Measurements from ENCODE around the gene DIP2B. TPM values are rescaled to one million over a fixed set of nuclear protein-coding genes. Genes with fewer than 3 reads are reported as not detected.
"Not testable (repeated sequence)": the region's sequence is repeated elsewhere in the genome, so short reads cannot be mapped to it uniquely, and the experiment has no call there.

The DIP2B gene
- total RNA-seq, 1 donor from 2014 or later, result 23.1 TPM

GRCh38 chr12:50518090-50518489 is 13.3 kb downstream of the DIP2B start:
- DNase-seq (ENCODE audit: low spot score), result no peak

GRCh38 chr12:50519353-50519752 is 14.6 kb downstream of the DIP2B start:
- DNase-seq (ENCODE audit: low spot score), result no peak

GRCh38 chr12:50520416-50521207 is 15.8 kb downstream of the DIP2B start:
- no peak for DNase-seq (ENCODE audit: low spot score)

- DNase-seq (ENCODE audit: low spot score), result not testable (repeated sequence)
Observed at GRCh38 chr12:50521781-50522180, 17.0 kb downstream of the DIP2B start.

- no peak for DNase-seq (ENCODE audit: low spot score)
Observed at GRCh38 chr12:50523772-50524171, 19.0 kb downstream of the DIP2B start.

- DNase-seq (ENCODE audit: low spot score), result no peak
Observed at GRCh38 chr12:50524621-50525020, 19.8 kb downstream of the DIP2B start.

GRCh38 chr12:50525422-50525821 is 20.6 kb downstream of the DIP2B start:
- no peak for DNase-seq (ENCODE audit: low spot score)

- DNase-seq (ENCODE audit: low spot score), result no peak
Observed at GRCh38 chr12:50527359-50527726, 22.6 kb downstream of the DIP2B start.

- DNase-seq (ENCODE audit: low spot score), result no peak
Observed at GRCh38 chr12:50528800-50529199, 24.0 kb downstream of the DIP2B start.

GRCh38 chr12:50529345-50529744 is 24.6 kb downstream of the DIP2B start:
- DNase-seq (ENCODE audit: low spot score), result no peak

- no peak for DNase-seq (ENCODE audit: low spot score)
Observed at GRCh38 chr12:50530532-50530931, 25.7 kb downstream of the DIP2B start.

- no peak for DNase-seq (ENCODE audit: low spot score)
Observed at GRCh38 chr12:50533203-50533584, 28.4 kb downstream of the DIP2B start.

GRCh38 chr12:50533971-50534370 is 29.2 kb downstream of the DIP2B start:
- no peak for DNase-seq (ENCODE audit: low spot score)

GRCh38 chr12:50536831-50537537 is 32.2 kb downstream of the DIP2B start:
- no peak for DNase-seq (ENCODE audit: low spot score)

- no peak for DNase-seq (ENCODE audit: low spot score)
Observed at GRCh38 chr12:50537538-50537919, 32.7 kb downstream of the DIP2B start.

- DNase-seq (ENCODE audit: low spot score), result no peak
Observed at GRCh38 chr12:50538182-50538581, 33.4 kb downstream of the DIP2B start.

- DNase-seq (ENCODE audit: low spot score), result no peak
Observed at GRCh38 chr12:50541139-50541538, 36.4 kb downstream of the DIP2B start.

GRCh38 chr12:50542448-50542847 is 37.7 kb downstream of the DIP2B start:
- no peak for DNase-seq (ENCODE audit: low spot score)

- DNase-seq (ENCODE audit: low spot score), result not testable (repeated sequence)
Observed at GRCh38 chr12:50543188-50543587, 38.4 kb downstream of the DIP2B start.

- DNase-seq (ENCODE audit: low spot score), result no peak
Observed at GRCh38 chr12:50545213-50545612, 40.4 kb downstream of the DIP2B start.

- DNase-seq (ENCODE audit: low spot score), result no peak
Observed at GRCh38 chr12:50545786-50546185, 41.0 kb downstream of the DIP2B start.

- no peak for DNase-seq (ENCODE audit: low spot score)
Observed at GRCh38 chr12:50546441-50547318, 41.9 kb downstream of the DIP2B start.
